ENCODE measurements around the gene TMC2.
A peak's percentile ranks its signal among the peaks of the same experiment; 100 is the strongest.
"Not testable (repeated sequence)": the region's sequence is repeated elsewhere in the genome, so short reads cannot be mapped to it uniquely, and the experiment has no call there.

TMC2 gene

GRCh38 chr20:2663364-2663886 is 127.1 kb downstream of the TMC2 start:
- no peak for DNase-seq (ENCODE audit: low spot score)

GRCh38 chr20:2663887-2664719 is 127.7 kb downstream of the TMC2 start, which contains the start of gene IDH3B:
Gene IDH3B, minus strand, starts transcription at chr20:2664216. Its CDS starts 28 bp downstream, at chr20:2664188.
- peak; percentile 93 for DNase-seq (ENCODE audit: low spot score)

DNA sequence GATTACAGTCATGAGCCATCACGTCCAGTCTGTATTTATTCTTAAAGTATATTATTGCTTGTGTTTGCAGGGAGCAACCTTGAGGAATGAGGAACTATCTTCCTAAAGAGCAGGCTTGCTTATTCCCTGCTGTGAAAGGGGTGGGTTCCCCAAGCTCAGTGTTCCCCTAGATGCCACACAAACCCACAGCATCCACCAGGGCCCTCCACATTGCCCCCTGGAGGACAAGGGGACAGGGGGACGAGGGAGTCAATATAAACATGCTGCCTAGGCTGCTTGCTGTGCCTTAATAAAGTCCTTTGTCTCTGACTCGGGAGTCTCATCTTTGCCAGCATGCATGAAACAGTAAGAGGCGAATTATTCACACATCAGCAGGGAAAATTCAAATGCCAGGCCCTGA is 135.6 kb downstream of the TMC2 start:
- no peak for DNase-seq (ENCODE audit: low spot score)

GRCh38 chr20:2672446-2672845 is 136.1 kb downstream of the TMC2 start:
- no peak for DNase-seq (ENCODE audit: low spot score)

GRCh38 chr20:2673453-2673852 is 137.1 kb downstream of the TMC2 start:
- DNase-seq (ENCODE audit: low spot score): no peak

GRCh38 chr20:2680046-2680445 is 143.7 kb downstream of the TMC2 start:
- DNase-seq (ENCODE audit: low spot score): no peak

DNA sequence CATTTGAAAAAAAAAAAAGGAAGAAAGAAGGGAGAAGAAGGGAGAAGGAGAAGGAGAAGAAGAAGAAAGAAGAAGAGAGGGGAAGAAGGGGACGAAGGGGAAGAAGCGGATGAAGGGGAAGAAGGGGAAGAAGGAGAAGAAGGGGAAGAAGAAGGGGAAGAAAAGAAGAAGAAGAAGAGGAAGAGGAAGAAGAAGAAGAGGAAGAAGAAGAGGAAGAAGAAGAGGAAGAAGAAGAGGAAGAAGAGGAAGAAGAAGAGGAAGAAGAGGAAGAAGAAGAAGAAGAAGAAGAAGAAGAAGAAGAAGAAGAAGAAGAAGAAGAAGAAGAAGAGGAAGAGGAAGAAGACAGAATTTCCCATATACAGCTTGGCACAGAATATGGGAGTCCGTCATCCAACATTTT is 145.7 kb downstream of the TMC2 start:
- DNase-seq (ENCODE audit: low spot score): not testable (repeated sequence)

GRCh38 chr20:2684817-2685216 is 148.4 kb downstream of the TMC2 start:
- not testable (repeated sequence) for DNase-seq (ENCODE audit: low spot score)

- DNase-seq (ENCODE audit: low spot score): no peak
Measured at GRCh38 chr20:2687514-2687913, 151.1 kb downstream of the TMC2 start.

DNA sequence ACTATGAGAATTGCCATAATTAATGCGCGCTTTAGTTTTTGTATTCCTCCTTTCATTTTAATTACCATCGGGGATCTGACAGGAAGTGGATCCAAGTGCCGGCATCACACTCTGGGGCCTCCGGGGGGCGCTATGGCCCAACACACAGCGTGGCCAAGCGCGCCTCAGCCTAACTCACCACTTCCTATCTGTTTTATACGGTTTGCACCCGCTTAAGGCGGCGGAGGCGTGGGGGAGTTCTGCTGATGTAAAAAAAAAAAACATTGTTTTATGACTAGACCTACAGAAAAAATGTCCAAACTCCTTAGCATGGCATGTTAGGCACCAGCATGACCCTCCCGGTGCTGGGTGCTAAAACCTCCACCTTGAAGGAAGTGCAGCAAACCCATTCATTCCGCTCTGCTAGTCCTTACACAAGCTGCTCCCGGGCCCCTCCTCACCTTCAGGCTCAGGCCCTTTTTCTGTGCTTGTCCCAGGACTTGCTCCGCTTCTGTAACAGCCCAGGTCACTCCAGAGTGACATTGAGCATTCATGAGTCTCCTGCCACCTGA is 151.7 kb downstream of the TMC2 start:
- DNase-seq (ENCODE audit: low spot score): peak; percentile 23

DNA sequence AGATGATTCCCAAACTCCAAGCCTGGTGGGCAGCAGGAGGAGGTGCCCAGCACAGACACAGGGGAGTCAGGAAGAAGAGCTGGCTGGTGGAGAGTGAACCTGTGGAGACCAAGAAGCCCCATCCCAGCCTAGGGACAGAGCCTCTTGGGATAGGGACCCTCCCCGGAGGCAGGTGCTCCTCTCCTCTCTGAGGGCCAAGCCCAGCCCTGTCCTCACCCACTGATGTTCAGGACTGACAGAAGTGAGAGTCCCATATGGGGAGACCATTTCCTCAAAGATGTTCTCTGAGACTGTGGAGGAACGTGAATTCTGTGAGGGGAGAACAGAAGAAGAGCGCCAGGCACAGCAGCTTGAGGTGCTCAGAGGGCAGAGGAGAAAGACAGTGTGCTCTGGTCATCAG is 153.8 kb downstream of the TMC2 start:
- no peak for DNase-seq (ENCODE audit: low spot score)

GRCh38 chr20:2690718-2691117 is 154.3 kb downstream of the TMC2 start:
- DNase-seq (ENCODE audit: low spot score): no peak

GRCh38 chr20:2691127-2691526 is 154.8 kb downstream of the TMC2 start:
- no peak for DNase-seq (ENCODE audit: low spot score)
